SH-SY5Y (cell line): Measurements from ENCODE around the gene IGHMBP2.

ENCODE experiments used
- GATA2 ChIP-seq: IDR thresholded peaks from 2 replicates; pipeline ENCODE4 v1.6.1; 2011; ENCODE audit warnings: mild to moderate bottlenecking, low read depth, low read length
- GATA3 ChIP-seq: IDR thresholded peaks from 2 replicates; pipeline ENCODE4 v1.6.1; 2011; ENCODE audit warnings: low read depth, mild to moderate bottlenecking, low read length, moderate library complexity

DNA sequence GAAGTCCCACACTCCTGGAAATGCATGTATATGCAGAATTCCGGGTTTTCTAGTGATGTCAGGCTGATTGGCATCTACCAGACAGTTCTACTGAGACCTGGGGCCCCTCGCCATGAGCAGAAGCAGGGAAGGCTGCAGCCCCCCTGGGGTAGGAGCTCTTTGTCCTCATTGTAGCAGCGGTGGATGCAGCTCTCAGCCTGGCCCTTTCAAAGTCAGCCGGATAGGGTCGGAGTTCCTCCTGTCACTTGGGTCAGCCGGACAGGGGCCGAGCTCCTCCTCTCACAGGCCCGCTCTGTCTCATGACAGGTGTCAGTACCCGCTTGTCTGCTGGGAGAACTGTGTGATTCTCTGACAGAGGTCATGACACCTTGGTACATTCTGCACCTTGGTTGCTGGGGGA lies 47.1 kb downstream of the IGHMBP2 start:
- TF ChIP-seq GATA2 (no peak), GATA3 (no peak)
